Hepatic stellate cell (primary cell): ENCODE results near the gene BCL7A.

Experiments
- DNase-seq: peaks from one replicate; pipeline ENCODE4 v3.0.0; 2011; ENCODE audit warnings: low spot score

Gene BCL7A

DNA sequence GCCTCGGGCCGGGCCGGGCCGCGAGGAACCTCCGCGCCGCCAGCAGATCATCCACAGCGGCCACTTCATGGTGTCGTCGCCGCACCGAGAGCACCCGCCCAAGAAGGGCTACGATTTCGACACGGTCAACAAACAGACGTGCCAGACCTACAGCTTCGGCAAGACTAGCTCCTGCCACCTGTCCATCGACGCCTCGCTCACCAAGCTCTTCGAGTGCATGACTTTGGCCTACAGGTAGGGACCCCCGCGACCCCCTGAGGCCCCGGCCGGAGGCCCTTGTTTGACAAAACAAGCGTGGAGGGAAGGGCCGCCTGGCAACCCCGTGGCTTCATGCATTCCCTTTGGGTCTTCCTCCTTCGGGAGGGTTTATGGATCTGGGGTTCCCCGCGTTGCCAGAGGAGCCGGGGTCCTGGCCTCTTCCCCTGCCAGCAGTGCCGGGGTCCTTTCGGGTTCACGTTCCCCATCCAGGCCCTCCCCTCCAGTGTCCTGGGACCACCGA lies 57.4 kb downstream of the BCL7A start:
- DNase-seq: peak; percentile 24

DNA sequence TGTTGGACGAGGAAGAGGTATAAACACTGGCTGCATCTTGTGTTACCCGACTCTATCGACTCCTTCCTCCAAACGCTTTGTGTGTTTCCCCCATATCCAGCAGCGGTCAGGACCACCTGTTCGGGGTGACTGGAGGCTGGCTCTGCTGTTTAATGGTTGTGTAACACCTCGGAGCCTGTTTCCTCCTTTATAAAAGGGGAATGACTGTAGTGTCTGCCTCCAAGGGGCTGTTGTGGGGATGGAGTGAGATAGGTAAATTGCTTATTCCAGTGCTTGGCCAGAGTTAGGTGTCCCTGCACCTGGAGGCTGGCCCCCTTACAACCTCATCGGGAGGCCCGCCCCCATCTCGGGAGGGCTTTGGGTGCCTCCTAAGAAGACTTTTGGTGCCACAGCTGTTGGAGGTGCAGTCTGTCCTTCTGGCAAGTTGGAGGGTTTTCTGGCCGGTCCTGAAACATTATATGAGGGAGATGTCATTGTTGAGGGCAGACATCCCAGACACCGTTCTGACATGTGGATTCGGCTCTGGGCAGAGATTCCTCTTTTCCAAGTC lies 57.9 kb downstream of the BCL7A start:
- no peak for DNase-seq

DNA sequence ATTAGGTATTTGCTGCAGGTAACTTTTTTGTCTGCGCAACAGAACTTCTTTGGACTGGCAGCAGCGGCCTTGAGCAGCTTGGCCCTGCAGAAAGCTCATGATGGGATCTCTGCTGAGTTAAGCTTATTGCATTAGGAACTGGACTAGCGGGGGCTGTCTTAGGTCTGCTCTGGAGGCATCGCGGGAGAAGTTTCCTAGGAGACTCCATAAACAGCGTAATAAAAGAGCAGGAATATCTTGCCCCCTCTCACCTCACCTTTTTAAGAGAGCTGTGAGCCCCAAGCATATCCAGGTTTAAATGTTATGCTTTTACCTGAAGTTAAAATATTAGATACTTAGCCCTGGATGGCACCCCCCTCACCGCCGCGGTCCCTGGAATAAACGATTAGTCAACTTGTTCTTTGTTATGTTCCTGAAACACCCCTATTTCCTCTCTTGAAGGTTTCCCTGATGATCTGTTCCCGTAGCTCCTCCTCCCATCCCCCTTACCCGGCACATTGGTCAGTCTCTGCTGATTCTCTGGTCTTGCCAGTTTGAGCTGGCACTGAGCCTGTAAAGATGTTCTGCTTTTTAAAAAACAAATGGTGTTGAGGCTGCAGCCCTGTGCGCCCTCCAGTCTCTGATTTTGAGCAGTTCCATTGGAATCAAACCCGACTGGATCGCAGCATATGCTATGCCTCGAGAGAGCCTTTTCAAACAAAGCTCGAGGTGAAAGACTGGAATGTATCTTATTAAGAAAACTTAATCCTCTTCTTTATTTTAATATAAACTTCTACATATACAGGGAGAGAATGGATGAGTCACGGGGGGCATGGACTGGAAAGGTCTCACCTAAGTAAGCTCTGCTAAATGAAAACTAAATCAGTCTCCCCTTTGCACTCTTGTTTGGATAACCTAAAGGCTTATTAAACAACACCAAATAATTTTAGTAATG lies 58.7 kb downstream of the BCL7A start:
- peak; percentile 77 for DNase-seq

DNA sequence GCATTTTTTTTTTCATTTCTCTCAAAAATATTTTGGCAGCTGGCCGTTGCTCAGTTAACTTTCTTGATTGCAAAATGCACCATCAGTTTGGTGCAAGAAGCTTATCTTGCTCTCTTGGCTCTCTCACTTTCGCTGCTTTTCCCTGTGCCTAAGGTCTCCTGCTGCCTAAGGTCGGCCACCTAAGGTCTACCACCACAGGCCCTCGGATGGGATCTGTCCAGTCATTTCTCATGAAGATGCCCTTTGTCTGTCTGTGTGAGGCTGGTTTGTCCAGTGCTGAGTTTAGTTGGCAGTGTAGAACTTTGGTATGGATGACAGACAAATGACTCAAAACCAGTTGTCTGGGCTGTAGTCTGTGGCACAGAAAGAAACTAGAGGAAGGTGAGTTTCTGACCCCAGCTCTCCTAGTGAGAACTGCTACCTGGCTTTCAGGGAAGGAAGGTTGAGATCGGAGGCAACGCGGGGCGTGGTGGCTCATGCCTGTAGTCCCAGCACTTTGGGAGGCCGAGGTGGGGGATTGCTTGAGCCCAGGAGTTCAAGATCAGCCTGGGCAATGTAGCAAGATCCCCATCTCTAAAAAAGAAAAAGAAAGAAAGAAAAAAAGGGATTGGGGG lies 59.5 kb downstream of the BCL7A start:
- DNase-seq: peak; percentile 42

DNA sequence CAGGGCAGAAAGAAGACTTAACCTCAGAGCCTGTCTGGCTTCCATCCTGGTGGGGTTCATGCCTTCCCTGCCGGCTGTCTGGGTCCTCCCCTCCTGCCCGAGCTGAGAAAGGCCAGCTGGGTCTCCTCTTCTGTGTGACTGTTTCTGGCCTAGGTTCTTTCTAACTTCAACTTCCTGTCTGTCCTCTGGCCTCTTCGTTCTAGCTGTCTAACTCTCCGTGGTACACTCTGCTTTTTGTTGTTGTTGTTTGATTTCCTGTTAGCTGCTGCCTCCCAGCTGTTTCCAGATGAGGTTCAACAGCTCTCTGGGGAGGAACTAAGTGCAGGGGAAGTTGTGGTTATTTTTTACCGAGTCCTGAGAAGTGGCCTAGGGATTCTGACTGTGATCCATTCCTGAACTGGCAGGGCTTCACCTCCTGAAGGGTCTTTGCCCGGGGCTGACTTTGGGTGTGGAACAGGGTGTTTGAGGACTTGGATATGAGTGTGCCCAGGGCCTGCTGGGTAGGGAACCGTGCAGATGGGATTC lies 60.1 kb downstream of the BCL7A start:
- peak; percentile 62 for DNase-seq

DNA sequence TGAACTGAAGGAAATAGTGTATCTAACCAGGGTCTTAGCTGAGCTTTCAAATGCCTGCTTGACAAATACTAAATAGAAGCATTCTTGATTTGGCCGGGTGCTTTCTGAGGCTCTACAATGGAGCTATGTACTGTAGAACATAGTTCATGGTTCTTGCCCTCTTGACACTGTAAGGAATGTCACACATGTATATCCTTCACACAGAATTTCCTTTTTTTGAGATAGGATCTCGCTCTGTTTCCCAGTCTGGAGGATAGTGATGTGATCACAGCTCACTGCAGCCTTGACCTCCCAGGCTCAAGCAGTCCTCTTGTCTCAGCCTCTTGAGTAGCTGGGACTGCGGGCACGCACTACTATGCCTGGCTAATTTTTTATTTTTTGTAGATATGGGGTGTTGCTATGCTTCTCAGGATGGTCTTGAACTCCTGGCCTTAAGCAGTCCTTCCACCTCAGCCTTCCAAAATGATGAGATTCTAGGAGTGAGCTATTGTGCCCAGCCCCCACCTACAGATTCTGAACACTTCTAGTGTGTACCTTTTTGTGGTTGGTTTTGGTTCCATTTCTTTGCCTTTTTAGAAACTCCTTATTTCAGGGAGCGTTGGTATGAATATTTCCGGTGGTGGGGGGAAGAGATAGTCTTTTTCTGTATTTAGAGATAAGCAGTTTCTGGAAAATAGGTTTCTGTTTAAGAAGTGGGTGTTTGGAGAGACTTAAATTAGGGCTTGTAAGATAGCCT lies 61.1 kb downstream of the BCL7A start:
- no peak for DNase-seq

DNA sequence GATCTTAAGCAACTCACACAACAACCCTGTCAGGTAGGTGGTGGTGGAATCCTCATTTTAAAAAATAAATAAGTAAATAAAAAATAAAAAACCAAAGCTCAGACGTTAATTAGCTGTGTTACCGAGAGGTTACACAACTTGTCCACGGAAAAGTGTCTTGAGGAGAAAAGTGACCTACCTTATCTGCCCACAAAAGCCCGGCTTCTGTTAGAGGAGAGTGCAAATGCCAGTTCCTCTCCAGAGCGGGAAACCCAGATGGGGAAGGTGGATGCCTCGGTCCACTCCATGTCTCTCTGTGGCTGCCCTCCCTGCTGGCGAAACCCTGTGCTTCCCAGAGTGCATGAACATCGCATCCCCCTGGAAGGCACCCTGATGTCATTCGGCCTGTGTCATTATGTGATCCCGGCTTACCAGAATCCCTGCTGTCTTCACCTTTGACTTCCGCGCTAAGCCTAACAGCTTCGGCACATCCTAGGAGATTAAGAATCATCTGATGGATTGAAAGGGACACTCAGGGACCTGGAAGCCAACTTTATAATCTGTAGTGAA lies 63.2 kb downstream of the BCL7A start:
- DNase-seq: no peak

DNA sequence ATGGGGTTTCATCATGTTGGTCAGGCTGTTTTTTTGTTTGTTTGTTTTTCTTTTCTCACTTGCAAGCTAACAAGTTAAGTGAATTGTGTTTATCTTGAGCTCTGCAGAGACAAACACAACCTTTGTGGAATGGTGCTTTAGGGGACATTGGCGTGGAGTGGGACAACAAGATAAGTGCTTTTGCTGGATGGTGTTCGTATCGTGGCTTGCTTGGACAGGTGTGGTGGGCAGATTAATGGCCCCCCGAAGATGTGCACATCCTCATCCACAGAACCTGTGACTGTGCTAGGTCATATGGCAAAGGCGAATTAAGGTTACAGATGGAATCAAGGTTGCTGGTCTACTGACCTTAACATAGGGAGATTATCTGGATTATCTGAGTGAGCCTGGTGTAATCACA lies 63.9 kb downstream of the BCL7A start:
- DNase-seq: no peak

DNA sequence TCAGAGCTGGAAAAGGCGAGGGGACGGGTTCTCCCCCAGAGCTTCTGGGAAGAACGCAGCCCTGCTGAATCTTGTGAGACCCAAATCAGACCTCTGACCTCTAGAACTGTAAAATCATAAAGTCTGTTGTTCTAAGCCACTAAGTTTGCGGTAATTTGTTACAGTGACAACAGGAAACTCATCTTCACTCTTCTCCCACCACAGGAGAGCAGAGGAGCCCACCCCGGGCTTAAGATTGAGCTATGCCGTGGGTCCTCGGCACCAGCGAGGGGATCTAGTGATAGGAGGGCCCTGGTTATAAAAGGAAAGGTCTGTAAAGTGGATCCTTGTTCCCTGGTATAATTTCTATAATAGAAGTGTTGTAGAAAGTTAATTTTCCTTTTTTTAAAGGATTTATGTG lies 64.4 kb downstream of the BCL7A start:
- DNase-seq: no peak

DNA sequence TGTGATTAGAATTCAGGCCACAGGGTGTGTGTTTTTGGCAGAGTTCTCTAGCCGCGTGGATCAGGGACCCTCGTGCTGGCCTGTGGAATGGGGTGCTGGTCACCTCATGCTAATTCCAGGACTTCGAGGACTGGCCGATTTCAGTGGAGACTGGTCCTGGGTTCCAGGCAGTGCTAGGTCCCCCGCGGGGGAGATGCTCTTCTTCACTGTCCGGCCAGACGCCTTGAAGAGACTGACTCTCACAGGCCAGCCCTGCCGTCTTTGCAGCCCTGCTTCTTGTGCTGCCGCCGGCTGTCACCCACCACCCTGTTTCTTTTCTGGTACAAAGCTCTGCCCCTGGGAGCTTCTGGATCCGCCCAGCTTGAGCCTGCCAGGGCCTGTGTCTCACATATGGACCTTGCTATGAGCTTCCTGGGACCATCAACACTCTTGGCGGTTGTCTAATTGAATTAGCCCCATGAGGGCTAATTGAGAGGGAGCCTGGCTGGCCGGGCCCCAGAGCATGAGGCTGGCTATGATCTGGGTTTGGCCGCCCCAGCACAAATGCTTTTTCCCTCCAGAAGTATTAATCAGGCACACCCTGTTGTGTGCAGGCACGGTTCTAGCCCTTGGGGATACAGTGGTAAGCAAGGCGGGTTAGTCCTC lies 65.1 kb downstream of the BCL7A start:
- no peak for DNase-seq

DNA sequence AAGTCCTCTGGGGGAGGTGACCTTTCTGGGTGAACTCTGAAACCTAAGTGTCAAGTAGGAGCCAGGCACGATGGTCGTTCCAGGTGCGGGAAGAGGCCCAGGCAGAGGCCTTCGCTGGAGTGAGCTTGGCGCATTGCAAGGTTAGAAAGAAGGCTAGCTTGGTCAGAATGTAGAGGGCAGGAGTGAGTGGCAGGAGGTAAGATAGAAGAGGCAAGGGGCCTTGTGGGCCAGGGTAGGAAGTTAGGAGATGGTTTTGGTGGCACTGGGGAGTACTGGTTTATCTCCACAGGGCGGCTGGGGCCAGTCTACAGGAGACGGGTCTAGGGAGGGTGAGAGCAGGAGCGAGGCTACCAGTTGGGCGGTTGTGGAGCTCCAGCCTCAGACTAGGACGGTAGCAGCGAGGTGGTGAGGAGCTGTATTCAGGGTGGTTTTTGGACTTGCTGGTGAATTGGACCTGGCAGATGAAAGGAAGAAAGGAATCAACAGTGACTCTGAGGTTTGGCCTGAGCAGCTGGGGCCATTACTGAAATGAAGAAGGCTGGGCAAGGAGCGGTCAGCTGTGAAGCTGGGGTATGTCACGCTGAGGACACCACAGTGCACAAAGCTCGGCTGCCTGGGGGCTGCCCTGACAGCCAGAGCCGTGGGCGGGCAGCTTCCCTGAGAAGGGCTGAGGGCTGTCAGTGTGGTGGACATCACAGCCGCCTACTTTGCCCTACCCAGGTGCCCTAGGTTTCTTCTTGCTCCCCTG lies 65.9 kb downstream of the BCL7A start:
- DNase-seq: no peak

DNA sequence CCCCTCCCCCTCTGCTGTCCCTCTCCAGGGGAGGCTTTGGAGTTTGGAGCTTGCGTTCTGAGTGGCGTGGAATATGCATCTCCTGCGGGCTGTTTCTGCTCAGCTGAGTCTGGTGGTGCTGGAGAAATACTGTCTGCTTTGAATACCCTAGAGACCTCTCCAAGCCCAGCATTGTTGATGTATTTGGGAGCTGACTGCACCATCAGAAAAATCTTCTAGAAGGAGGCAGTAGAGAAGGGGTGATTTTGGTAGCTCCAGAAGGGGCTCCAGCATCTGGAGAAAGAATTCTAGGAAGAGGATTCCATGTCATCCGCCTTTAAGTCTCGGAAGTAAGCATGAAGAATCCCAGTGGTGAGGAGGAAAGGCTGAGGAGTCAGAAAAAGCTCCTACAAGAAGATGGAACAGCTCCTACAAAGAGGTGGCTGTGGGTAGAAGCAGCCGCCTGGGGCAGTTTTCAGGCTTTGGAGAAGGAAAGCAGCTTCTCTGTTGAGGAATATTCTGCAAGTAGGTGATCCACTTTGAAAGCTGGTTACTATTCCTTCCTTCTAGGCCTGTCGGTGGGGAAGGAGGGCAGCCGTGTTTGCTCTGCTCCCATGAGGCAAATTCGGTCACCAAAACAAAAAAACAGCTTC lies 66.6 kb downstream of the BCL7A start:
- no peak for DNase-seq

DNA sequence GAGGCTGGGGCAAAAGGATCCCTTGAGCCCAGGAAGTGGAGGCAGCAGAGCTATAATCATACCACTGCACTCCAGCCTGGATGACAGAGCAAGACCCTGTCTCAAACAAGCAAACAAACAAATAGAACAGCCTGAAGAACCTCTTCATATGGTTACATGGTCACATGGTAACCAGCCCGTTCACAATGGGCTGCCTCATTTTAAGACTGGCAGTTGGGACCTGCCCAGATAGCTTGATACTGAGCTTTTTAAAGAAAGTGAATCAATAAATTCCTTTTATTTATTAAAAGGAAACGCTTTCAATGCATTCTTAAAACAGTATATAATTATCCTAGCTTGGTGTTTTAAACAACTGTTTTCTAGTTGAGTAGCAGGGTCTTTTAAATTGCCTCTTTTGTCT lies 67.4 kb downstream of the BCL7A start:
- no peak for DNase-seq

DNA sequence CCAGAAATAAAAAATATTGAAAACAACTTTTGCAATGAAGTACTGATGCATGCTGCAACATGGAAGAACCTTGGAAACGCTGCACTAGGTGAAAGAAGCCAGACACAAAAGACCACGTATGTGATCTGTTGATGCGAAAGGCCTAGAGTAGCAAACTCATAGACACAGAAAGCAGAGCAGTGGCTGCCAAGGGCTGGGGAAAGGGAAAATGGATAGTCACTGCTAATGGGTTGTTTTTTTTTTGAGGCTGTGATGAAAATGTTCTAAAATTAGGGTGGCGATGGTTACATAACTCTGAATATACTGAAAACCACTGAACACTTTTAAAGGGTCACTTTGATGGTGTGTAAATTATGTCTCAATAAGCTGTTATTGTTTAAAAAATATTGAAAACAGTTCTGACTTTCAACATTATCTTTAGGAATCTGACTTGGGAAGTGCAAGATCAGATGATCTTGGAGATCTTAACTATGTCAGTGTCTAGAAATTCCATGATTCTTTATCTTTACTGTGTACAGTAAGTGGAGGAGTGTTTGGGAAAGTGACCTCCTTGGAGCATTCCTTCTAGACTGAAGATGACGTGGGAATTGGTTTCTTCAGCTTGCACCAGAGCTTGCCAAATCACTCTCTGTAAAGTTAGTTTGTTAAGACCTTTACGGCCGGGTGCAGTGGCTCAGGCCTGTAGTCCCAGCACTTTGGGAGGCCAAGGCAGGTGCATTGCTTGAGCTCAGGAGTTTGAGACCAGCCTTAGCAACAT lies 69.3 kb downstream of the BCL7A start:
- peak; percentile 83 for DNase-seq

DNA sequence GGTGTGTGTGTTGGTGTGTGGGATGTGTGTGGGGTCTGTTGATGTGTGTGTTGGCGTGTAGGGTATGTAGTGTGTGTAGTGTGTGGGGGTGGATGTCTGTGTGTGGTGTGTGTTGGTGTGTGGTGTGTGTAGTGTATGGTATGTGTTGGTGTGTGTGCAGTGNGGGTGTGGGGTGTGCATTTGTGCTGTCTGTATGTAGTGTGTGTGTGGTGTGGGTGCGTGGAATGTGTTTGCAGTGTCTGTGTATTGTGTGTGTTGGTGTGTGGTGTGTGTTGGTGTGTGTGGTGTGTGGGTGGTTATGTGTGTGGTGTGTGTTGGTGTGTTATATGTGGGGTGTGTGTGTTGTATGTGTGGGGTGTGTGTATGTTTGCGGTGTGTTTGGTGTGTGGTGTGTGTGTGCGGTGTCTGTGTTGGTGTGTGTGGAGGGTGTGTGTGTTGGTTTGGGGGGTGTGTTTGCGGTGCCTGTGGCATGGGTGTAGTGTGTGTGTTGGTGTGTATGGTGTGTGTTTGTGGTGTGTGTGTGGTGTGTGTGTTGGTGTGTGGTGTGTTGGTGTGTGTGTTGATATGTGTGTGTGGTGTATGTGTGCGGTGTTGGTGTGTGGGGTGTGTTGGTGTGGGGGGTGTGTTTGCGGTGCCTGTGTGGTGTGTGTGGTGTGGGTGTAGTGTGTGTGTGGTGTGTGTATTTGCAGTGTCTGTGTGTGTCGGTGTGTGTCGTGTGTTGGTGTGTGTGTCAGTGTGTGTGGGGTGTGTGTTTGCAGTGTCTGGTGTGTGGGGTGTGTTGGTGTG lies 71.6 kb downstream of the BCL7A start:
- DNase-seq: no peak

DNA sequence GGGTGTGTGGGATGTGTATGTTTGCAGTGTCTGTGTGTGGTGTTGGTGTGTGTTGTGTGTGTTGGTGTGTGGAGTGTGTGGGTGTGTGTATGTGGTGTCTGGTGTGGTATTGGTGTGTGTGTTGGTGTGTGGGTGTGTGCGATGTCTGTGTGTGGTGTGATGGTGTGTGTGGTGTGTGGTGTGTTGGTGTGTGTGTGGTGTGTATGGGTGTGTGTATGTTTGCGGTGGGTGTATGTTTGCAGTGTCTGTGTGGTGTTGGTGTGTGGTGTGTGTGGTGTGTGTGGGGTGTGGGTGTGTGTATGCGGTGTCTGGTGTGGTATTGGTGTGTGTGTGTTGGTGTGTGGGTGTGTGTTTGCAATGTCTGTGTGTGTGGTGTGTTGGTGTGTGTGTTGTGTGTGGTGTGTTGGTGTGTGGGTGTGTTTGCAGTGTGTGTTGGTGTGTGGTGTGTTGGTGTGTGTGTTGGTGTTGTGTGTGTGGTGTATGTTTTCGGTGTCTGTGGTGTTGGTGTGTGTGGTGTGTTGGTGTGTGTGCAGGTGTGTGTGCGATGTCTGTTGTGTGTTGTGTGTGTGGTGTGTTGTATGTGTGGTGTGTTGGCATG lies 72.6 kb downstream of the BCL7A start:
- no peak for DNase-seq

DNA sequence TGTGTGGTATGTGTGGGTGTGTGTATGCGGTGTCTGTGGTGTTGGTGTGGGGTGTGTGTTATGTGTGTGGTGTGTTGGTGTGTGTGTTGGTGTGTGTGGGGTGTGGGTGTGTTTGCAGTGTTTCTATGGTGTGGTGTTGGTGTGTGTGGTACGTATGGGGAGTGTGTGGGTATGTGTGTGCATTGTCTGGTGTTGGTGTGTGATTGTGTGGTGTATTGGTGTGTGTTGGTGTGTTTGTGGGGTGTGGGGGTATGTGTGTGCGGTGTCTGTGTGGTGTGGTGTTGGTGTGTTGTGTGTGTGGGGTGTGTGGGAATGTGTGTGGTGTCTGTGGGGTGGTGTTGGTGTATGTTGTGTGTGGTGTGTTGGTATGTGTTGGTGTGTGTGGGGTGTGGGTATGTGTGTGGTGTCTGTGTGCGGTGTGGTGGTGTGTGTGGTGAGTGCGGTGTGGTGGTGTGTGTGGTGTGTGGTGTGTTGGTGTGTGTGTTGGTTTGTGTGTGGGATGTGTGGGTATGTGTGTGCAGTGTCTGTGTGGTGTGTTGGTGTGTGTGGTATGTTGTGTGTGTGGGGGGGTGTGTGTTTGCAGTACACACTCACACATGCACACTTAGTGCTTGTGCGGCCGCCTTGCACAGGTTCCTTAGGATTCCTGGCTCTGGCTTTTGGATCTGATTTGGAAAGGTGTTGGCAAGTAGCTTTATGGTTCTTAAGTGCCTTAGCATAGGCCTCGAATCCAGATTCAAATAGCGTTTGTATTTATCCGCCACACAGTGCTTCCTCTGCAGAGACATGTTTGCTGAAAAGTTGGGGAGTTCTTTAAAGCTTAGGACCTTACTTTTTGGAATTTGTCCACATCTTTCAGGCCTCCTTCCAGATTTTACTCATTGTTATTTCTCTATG lies 73.3 kb downstream of the BCL7A start:
- DNase-seq: no peak
